ENCODE results near the gene COX7B.

GRCh38 chrX:77946571-77946970 is 47.3 kb downstream of the COX7B start:
- no peak for TF ChIP-seq CTCF (IDR thresholded peaks at IDR 0.05; ENCODE audit: low read depth, low read length)
- TF ChIP-seq EZH2phosphoT487 (IDR thresholded peaks at IDR 0.05; ENCODE audit: low read depth) = no peak

All from OCI-LY3 (cell line).